CD14-positive monocyte (primary cell): ENCODE measurements around the gene PLAA. TPM values are rescaled to one million over a fixed set of nuclear protein-coding genes. Genes with fewer than 3 reads are reported as not detected.

Experiments used
- DNase-seq, 3 donors: peaks; one replicate each; pipeline ENCODE4 v3.0.0-alpha.2; 2011 to 2022
- H2AFZ ChIP-seq: 2 replicates; pipeline ENCODE4 v1.6.0; 2012; ENCODE audit warnings: mild to moderate bottlenecking, low read depth, low read length, inconsistent platforms; ENCODE audit not compliant: insufficient read depth, poor library complexity, severe bottlenecking
- H3K27ac ChIP-seq, 2 donors: 1 replicate in 1 of 2; 2 replicates in 1 of 2; pipeline ENCODE4 v1.5.1; 2012 to 2013; ENCODE audit warnings: low read length in 2 of 2, control low read depth in 1 of 2, inconsistent platforms in 1 of 2, low read depth in 1 of 2, mild to moderate bottlenecking in 1 of 2
- H3K27me3 ChIP-seq, 2 donors: one replicate each; pipeline versions ENCODE4 v1.6.0 to v1.6.1; 2011 to 2013; ENCODE audit warnings: low read length in 2 of 2; ENCODE audit not compliant: control insufficient read depth in 2 of 2, insufficient read depth in 2 of 2
- H3K36me3 ChIP-seq, 2 donors: replicated peaks in 1 of 2; 1 replicate in 1 of 2; 2 replicates in 1 of 2; pipeline versions ENCODE4 v1.5.1 to v1.6.1; 2012 to 2013; ENCODE audit warnings: low read length in 2 of 2, control low read depth in 1 of 2, inconsistent platforms in 1 of 2, mild to moderate bottlenecking in 1 of 2; ENCODE audit not compliant: insufficient read depth in 2 of 2, control insufficient read depth in 1 of 2
- H3K4me1 ChIP-seq, 2 donors: 1 replicate in 1 of 2; 2 replicates in 1 of 2; pipeline versions ENCODE4 v1.5.1 to v1.6.1; 2012 to 2013; ENCODE audit warnings: low read length in 2 of 2, control low read depth in 1 of 2, inconsistent platforms in 1 of 2, mild to moderate bottlenecking in 1 of 2, moderate library complexity in 1 of 2; ENCODE audit not compliant: insufficient read depth in 2 of 2, control insufficient read depth in 1 of 2
- H3K4me2 ChIP-seq: replicated peaks from 2 replicates; pipeline ENCODE3; 2012; ENCODE audit warnings: low read length, moderate library complexity, mild to moderate bottlenecking; ENCODE audit not compliant: poor library complexity, severe bottlenecking; ENCODE audit errors: extremely low read depth
- H3K4me3 ChIP-seq, 3 experiments: fragments of 200-600 bp in 1 of 3; sonication (generic) in 1 of 3; replicated peaks in 1 of 3; 1 replicate in 2 of 3; 2 replicates in 1 of 3; pipeline ENCODE4 v1.5.1; 2011 to 2013; ENCODE audit warnings: low read length in 3 of 3, mild to moderate bottlenecking in 3 of 3, control low read depth in 2 of 3, low read depth in 2 of 3, inconsistent platforms in 1 of 3, moderate library complexity in 1 of 3
- H3K79me2 ChIP-seq: 2 replicates; pipeline ENCODE4 v1.6.0; 2012; ENCODE audit warnings: mild to moderate bottlenecking, control low read depth, inconsistent platforms, low read length, moderate library complexity; ENCODE audit not compliant: insufficient read depth
- H3K9ac ChIP-seq: 2 replicates; pipeline ENCODE4 v1.6.0; 2017; ENCODE audit warnings: low read length, mild to moderate bottlenecking; ENCODE audit not compliant: insufficient read depth, poor library complexity, severe bottlenecking
- H3K9me3 ChIP-seq, 2 donors: replicated peaks in 1 of 2; 1 replicate in 1 of 2; 2 replicates in 1 of 2; pipeline versions ENCODE4 v1.5.1 to v1.6.1; 2012 to 2013; ENCODE audit warnings: low read length in 2 of 2, control low read depth in 1 of 2; ENCODE audit not compliant: control insufficient read depth in 1 of 2, insufficient read depth in 1 of 2
- H4K20me1 ChIP-seq: 2 replicates; pipeline ENCODE4 v1.6.0; 2012; ENCODE audit warnings: mild to moderate bottlenecking, low read length, control low read depth, moderate library complexity; ENCODE audit not compliant: insufficient read depth
- H3K27ac Mint-ChIP-seq, 7 donors: one replicate each; pipeline ENCODE4 v1.8.0; 2020; ENCODE audit warnings: mild to moderate bottlenecking in 7 of 7, mixed read lengths in 7 of 7, moderate library complexity in 6 of 7, inconsistent platforms in 2 of 7
- H3K27me3 Mint-ChIP-seq, 3 donors: one replicate each; pipeline ENCODE4 v1.8.0; 2021 to 2022; ENCODE audit warnings: low read depth in 3 of 3, mild to moderate bottlenecking in 3 of 3, mixed read lengths in 3 of 3, moderate library complexity in 3 of 3, inconsistent platforms in 1 of 3
- H3K36me3 Mint-ChIP-seq, 2 donors: one replicate each; pipeline ENCODE4 v1.8.0; 2020; ENCODE audit warnings: mixed read lengths in 2 of 2, inconsistent platforms in 1 of 2, mild to moderate bottlenecking in 1 of 2
- H3K4me1 Mint-ChIP-seq: one replicate; pipeline ENCODE4 v1.8.0; 2020; ENCODE audit warnings: mild to moderate bottlenecking, mixed read lengths
- H3K4me3 Mint-ChIP-seq, 2 donors: one replicate each; pipeline ENCODE4 v1.8.0; 2020; ENCODE audit warnings: mild to moderate bottlenecking in 2 of 2, mixed read lengths in 2 of 2, moderate library complexity in 1 of 2
- H3K9me3 Mint-ChIP-seq, 7 donors: one replicate each; pipeline ENCODE4 v1.8.0; 2020 to 2022; ENCODE audit warnings: mixed read lengths in 7 of 7, mild to moderate bottlenecking in 6 of 7, moderate library complexity in 6 of 7, inconsistent platforms in 2 of 7
- CTCF ChIP-seq: fragments of 200-600 bp; IDR thresholded peaks from one replicate; pipeline ENCODE4 v1.8.0; 2022; ENCODE audit warnings: antibody characterized with exemption, mild to moderate bottlenecking
- WGBS: methylation state at CpG from one replicate; pipeline ENCODE4 v1.1.5; 2013; ENCODE audit warnings: missing lambda C conversion rate; ENCODE audit not compliant: insufficient coverage; 5-methylcytosine and 5-hydroxymethylcytosine counted together
- intact Hi-C, 2 donors: fragments of 100-400 bp; cut with micrococcal nuclease; formaldehyde crosslinking; loops; one replicate each; pipeline versions ENCODE4 v1.15.0 to v1.15.1; 2023
- polyA plus RNA-seq, 3 donors: library from polyadenylated mRNA; depleted of rRNA in 1 of 3; unstranded in 2 of 3; stranded (reverse) in 1 of 3; fragments of 300-500 nt in 2 of 3; fragments of >200 nt in 1 of 3; fragmentation: Illumina TruSeq in 2 of 3; gene quantifications; 1 replicate in 2 of 3; 2 replicates in 1 of 3; pipeline ENCODE4 v1.2.3, GENCODE V29; 2012 to 2021

The PLAA gene
- polyA plus RNA-seq, 3 donors = 13.3 to 19.3 (median 14.7) TPM

- Mint-ChIP-seq H3K9me3 (peaks cover 0 to 2% (median 0%) of the 10 kb centered on the region in 7 donors), H3K36me3 (no peaks in the 10 kb centered on the region), H3K4me1 (peaks cover 28% of the 10 kb centered on the region), H3K27me3 (no peaks in the 10 kb centered on the region), H3K4me3 (peak overlapping the region; percentile 21 to 65), H3K27ac (peak overlapping the region; percentile 90 to 96 (median 91))
- Histone ChIP-seq H3K9me3 (no peaks in the 10 kb centered on the region), H4K20me1 (no peaks in the 10 kb centered on the region), H2AFZ (peak overlapping the region; percentile 94), H3K27ac (peak overlapping the region; percentile 51 to 96), H3K4me2 (peak overlapping the region; percentile 91), H3K79me2 (peaks cover 8% of the 10 kb centered on the region), H3K27me3 (no peaks in the 10 kb centered on the region), H3K9ac (peak overlapping the region; percentile 41), H3K4me1 (peaks cover 28 to 34% of the 10 kb centered on the region in 2 donors), H3K36me3 (no peaks in the 10 kb centered on the region), H3K4me3 (peak overlapping the region in 2 of 3 experiments; percentile 10 to 54)
- peak; percentile 46 to 69 (median 65) for DNase-seq
- intact Hi-C loops = no loop called here
- WGBS = no CpG with 5 or more reads among the region's 3 CpGs
- TF ChIP-seq CTCF = no peak
Observed at GRCh38 chr9:26954050-26954508, 7.0 kb upstream of the PLAA start.

- Histone ChIP-seq H3K4me1 (peaks cover 30 to 37% of the 10 kb centered on the region in 2 donors), H3K9ac (no peak overlapping the region), H3K4me3 (no peak overlapping the region), H3K4me2 (no peak overlapping the region), H4K20me1 (no peaks in the 10 kb centered on the region), H3K27me3 (no peaks in the 10 kb centered on the region), H3K36me3 (no peaks in the 10 kb centered on the region), H3K9me3 (no peaks in the 10 kb centered on the region), H3K27ac (no peak overlapping the region), H2AFZ (no peak overlapping the region), H3K79me2 (peaks cover 6% of the 10 kb centered on the region)
- no peaks in the 10 kb centered on the region for H3K36me3 Mint-ChIP-seq
- WGBS = no CpG with 5 or more reads among the region's 3 CpGs
- H3K27ac Mint-ChIP-seq = no peak overlapping the region
- intact Hi-C loops = no loop called here
- H3K4me3 Mint-ChIP-seq = no peak overlapping the region
- peaks cover 30% of the 10 kb centered on the region for H3K4me1 Mint-ChIP-seq
- TF ChIP-seq CTCF = no peak
- peaks cover 0 to 1% (median 0%) of the 10 kb centered on the region in 3 donors for H3K27me3 Mint-ChIP-seq
- no peak for DNase-seq
- no peaks in the 10 kb centered on the region for H3K9me3 Mint-ChIP-seq
Observed at GRCh38 chr9:26951794-26952193, 4.8 kb upstream of the PLAA start.
